PC-9 (cell line): ENCODE results near the gene UAP1L1. TPM values are rescaled to one million over a fixed set of nuclear protein-coding genes. Genes with fewer than 3 reads are reported as not detected.

ENCODE experiments used
- BruUV-seq: library from RNA; stranded (reverse); fragments of 400-500 nt; replicated peaks from 2 replicates; lab custom pipeline; 2021; lab: Mats Ljungman, UMichigan
- CTCF ChIA-PET: fragments of 300-600 bp; sonication (Branson Sonifier 250); formaldehyde crosslinking; loops from one replicate; lab custom pipeline; 2022; ENCODE audit warnings: antibody characterized with exemption; lab: Charles Lee
- POLR2A ChIA-PET: fragments of 300-600 bp; sonication (Branson Sonifier 250); formaldehyde crosslinking; loops from one replicate; lab custom pipeline; 2022; ENCODE audit warnings: antibody characterized with exemption; ENCODE audit not compliant: unreplicated experiment; lab: Charles Lee
- DNase-seq, 2 experiments: peaks; one replicate each; pipeline versions ENCODE4 v3.0.0 to v3.0.0-alpha.2; 2015 to 2022; ENCODE audit warnings: mixed read lengths in 1 of 2
- H2AFZ ChIP-seq: fragments of 200-600 bp; sonication (generic); 2 replicates; pipeline ENCODE4 v1.8.1; 2017; ENCODE audit warnings: antibody characterized with exemption
- H3F3A ChIP-seq: fragments of 200-600 bp; sonication (generic); 2 replicates; pipeline ENCODE4 v1.8.1; 2017; ENCODE audit warnings: antibody characterized with exemption, mild to moderate bottlenecking, low read depth; ENCODE audit not compliant: insufficient read depth
- H3K27ac ChIP-seq: fragments of 200-600 bp; sonication (generic); 2 replicates; pipeline ENCODE4 v1.6.1; 2016; ENCODE audit warnings: mixed run types
- H3K27me3 ChIP-seq: fragments of 200-600 bp; sonication (generic); 2 replicates; pipeline ENCODE4 v1.6.1; 2016; ENCODE audit warnings: low read depth, mixed run types; ENCODE audit not compliant: insufficient read depth
- H3K36me3 ChIP-seq: fragments of 200-600 bp; sonication (generic); 2 replicates; pipeline ENCODE4 v1.6.1; 2016; ENCODE audit warnings: low read depth, mixed run types
- H3K4me1 ChIP-seq: fragments of 200-600 bp; sonication (generic); replicated peaks from 2 replicates; pipeline ENCODE4 v1.6.1; 2016; ENCODE audit warnings: mixed run types; ENCODE audit not compliant: insufficient read depth
- H3K4me2 ChIP-seq: fragments of 200-600 bp; sonication (generic); 2 replicates; pipeline ENCODE4 v1.6.1; 2017; ENCODE audit warnings: mixed run types
- H3K4me3 ChIP-seq: fragments of 200-600 bp; sonication (generic); 2 replicates; pipeline ENCODE4 v1.6.1; 2016; ENCODE audit warnings: mixed run types
- H3K79me2 ChIP-seq: fragments of 200-600 bp; sonication (generic); 2 replicates; pipeline ENCODE4 v1.6.1; 2017; ENCODE audit warnings: low read depth, mixed run types
- H3K9me2 ChIP-seq: fragments of 200-600 bp; sonication (generic); 2 replicates; pipeline ENCODE4 v1.8.1; 2017; ENCODE audit warnings: mild to moderate bottlenecking; ENCODE audit not compliant: insufficient read depth
- H3K9me3 ChIP-seq: fragments of 200-600 bp; sonication (generic); 2 replicates; pipeline ENCODE4 v1.8.1; 2016; ENCODE audit warnings: low read depth; ENCODE audit not compliant: insufficient read depth
- H4K20me1 ChIP-seq: fragments of 200-600 bp; sonication (generic); 2 replicates; pipeline ENCODE4 v1.8.1; 2017; ENCODE audit not compliant: insufficient read depth
- EZH2 ChIP-seq: fragments of 200-600 bp; sonication (generic); IDR thresholded peaks from 2 replicates; pipeline ENCODE4 v1.8.0; 2017; ENCODE audit warnings: antibody characterized with exemption, low read depth
- intact Hi-C: fragments of 100-400 bp; cut with micrococcal nuclease; formaldehyde crosslinking; loops from one replicate; pipeline ENCODE4 v1.10.0; 2022; ENCODE audit not compliant: unreplicated experiment
- total RNA-seq: library from RNA; stranded (reverse); gene quantifications from 2 replicates; pipeline ENCODE4 v1.2.3, GENCODE V29; 2021
- TF ChIP-seq, protein P1 (sequence below): fragments of 200-600 bp; sonication (generic); conservative IDR thresholded peaks from 2 replicates; pipeline ENCODE4 v1.6.1; 2017; ENCODE audit warnings: mixed run types, antibody characterized with exemption, mild to moderate bottlenecking, moderate library complexity

UAP1L1 gene
- total RNA-seq, 1 experiment from 2014 or later: 9.9 TPM

DNA sequence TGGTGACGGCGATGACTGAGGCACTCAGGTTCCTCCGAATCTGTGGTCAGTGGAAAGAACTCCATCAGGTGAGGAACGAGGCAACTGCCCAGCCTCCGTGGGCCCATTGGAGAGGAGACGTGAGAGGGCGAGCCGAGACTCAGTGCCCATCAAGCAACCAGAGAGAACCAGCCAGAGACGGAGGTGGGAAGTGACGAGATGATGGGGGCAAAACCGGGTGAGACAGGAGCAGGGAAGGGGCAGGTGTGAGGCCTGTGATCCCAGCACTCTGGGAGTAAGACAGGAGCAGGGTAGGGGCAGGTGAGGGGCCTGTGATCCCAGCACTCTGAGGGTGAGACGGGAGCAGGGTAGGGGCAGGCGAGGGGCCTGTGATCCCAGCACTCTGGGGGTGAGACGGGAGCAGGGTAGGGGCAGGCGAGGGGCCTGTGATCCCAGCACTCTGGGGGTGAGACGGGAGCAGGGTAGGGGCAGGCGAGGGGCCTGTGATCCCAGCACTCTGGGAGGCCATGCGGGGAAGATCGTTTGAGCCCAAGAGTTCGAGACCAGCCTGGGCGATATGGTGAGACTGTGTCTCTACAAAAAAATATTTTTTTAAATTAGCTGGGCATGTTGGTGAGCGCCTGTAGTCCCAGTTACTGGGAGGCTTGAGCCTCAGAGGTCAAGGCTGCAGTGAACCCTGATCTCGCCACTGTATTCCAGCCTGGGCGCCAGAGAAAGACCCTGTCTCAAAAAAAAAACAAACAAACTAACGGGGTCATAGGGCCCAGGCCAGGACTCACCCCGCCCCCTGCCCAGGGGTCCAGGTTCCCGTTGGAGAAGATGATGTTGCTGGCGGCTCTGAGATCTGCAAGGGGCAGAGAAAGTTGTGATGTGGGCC, 33.8 kb downstream of the UAP1L1 start:
- Histone ChIP-seq H3K4me1 (peaks cover 6% of the 10 kb centered on the region), H3K27ac (no peak overlapping the region), H3K4me2 (no peak overlapping the region), H3K36me3 (no peaks in the 10 kb centered on the region), H3K79me2 (no peaks in the 10 kb centered on the region), H3K9me3 (no peaks in the 10 kb centered on the region), H3K9me2 (no peaks in the 10 kb centered on the region), H3K4me3 (no peak overlapping the region), H3K27me3 (no peaks in the 10 kb centered on the region), H4K20me1 (no peaks in the 10 kb centered on the region), H3F3A (no peaks in the 10 kb centered on the region), H2AFZ (no peak overlapping the region)
- no peak for DNase-seq
- TF ChIP-seq EZH2: no peak
- TF ChIP-seq, protein P1, sequence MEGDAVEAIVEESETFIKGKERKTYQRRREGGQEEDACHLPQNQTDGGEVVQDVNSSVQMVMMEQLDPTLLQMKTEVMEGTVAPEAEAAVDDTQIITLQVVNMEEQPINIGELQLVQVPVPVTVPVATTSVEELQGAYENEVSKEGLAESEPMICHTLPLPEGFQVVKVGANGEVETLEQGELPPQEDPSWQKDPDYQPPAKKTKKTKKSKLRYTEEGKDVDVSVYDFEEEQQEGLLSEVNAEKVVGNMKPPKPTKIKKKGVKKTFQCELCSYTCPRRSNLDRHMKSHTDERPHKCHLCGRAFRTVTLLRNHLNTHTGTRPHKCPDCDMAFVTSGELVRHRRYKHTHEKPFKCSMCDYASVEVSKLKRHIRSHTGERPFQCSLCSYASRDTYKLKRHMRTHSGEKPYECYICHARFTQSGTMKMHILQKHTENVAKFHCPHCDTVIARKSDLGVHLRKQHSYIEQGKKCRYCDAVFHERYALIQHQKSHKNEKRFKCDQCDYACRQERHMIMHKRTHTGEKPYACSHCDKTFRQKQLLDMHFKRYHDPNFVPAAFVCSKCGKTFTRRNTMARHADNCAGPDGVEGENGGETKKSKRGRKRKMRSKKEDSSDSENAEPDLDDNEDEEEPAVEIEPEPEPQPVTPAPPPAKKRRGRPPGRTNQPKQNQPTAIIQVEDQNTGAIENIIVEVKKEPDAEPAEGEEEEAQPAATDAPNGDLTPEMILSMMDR: no peak
- ChIA-PET POLR2A (no interaction called here), CTCF (no interaction called here)
- no TSS peak for BruUV-seq
- intact Hi-C loops: no loop called here

GRCh38 chr9:137111788-137112563, 34.7 kb downstream of the UAP1L1 start:
- Histone ChIP-seq H4K20me1 (no peaks in the 10 kb centered on the region), H3K36me3 (no peaks in the 10 kb centered on the region), H3K27ac (no peak overlapping the region), H2AFZ (no peak overlapping the region), H3K9me3 (no peaks in the 10 kb centered on the region), H3K4me3 (no peak overlapping the region), H3K27me3 (no peaks in the 10 kb centered on the region), H3K4me1 (peaks cover 6% of the 10 kb centered on the region), H3K79me2 (no peaks in the 10 kb centered on the region), H3F3A (no peaks in the 10 kb centered on the region), H3K4me2 (no peak overlapping the region), H3K9me2 (no peaks in the 10 kb centered on the region)
- BruUV-seq: no TSS peak
- no peak for DNase-seq
- ChIA-PET CTCF (no interaction called here), POLR2A (no interaction called here)
- intact Hi-C loops: no loop called here
- TF ChIP-seq, protein P1: no peak
- TF ChIP-seq EZH2: no peak

DNA sequence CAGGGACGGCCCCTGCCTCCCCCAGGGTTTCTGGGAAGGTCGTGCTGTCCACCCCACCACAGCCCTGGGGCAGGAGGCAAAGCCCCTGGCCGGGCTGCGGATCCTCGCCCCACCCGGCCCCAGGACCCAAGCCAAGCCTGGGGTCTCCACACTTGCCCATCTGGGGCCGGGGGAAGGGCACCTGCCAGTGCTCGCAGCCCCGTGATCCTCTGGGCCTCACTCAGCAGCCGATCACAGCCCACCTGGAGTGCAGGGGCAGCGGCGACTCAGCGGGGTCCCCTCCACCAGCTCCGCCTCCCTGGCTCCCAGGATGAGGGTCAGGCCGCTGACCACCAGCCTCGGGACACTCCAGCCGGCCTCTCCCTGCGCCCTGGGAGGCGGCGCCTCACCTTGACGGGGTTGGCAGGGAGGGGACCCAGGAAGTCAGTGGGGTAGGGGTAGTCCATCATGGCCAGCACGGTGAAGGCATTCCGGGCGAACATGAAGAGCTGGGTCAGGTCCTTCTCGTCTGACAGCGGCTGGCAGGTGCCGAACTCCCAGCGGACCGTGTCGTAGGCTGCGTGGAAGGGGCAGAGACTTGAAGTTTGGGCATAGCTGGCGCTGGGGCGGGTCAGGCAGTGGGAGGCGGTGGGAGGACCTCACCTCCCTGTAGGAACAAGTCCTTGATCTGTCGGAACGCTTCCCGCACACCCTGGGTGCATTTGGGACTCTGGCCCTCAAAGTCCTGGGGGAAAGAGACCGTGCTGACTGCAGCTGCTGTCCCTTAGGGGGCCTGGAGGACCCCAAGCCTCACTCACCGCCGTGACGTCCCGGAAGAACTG, 35.5 kb downstream of the UAP1L1 start:
- Histone ChIP-seq H3K79me2 (no peaks in the 10 kb centered on the region), H3K9me3 (no peaks in the 10 kb centered on the region), H3K4me2 (no peak overlapping the region), H3K4me3 (no peak overlapping the region), H2AFZ (no peak overlapping the region), H4K20me1 (no peaks in the 10 kb centered on the region), H3K9me2 (no peaks in the 10 kb centered on the region), H3F3A (no peaks in the 10 kb centered on the region), H3K4me1 (peaks cover 6% of the 10 kb centered on the region), H3K27me3 (no peaks in the 10 kb centered on the region), H3K36me3 (no peaks in the 10 kb centered on the region), H3K27ac (no peak overlapping the region)
- DNase-seq: no peak
- TF ChIP-seq, protein P1: no peak
- no peak for TF ChIP-seq EZH2
- intact Hi-C loops: no loop called here
- ChIA-PET POLR2A (no interaction called here), CTCF (no interaction called here)
- no TSS peak for BruUV-seq
